HUES48 (cell line): ENCODE measurements around the gene EXOC2.

Experiments
- H3K27ac ChIP-seq: one replicate; pipeline ENCODE4 v1.7.0; 2013; ENCODE audit warnings: low read depth, low read length, inconsistent platforms
- H3K27me3 ChIP-seq: 2 replicates; pipeline ENCODE4 v1.6.1; 2013; ENCODE audit warnings: mild to moderate bottlenecking, low read length; ENCODE audit not compliant: control insufficient read depth, insufficient read depth
- H3K36me3 ChIP-seq: 2 replicates; pipeline ENCODE4 v1.6.1; 2013; ENCODE audit warnings: low read length; ENCODE audit not compliant: control insufficient read depth, insufficient read depth
- H3K4me1 ChIP-seq: 2 replicates; pipeline ENCODE4 v1.6.1; 2013; ENCODE audit warnings: mild to moderate bottlenecking, low read length; ENCODE audit not compliant: control insufficient read depth, insufficient read depth
- H3K4me3 ChIP-seq: 2 replicates; pipeline ENCODE4 v1.5.1; 2013; ENCODE audit warnings: mild to moderate bottlenecking, low read depth, low read length
- H3K9ac ChIP-seq: 2 replicates; pipeline ENCODE4 v1.6.1; 2013; ENCODE audit warnings: mild to moderate bottlenecking, low read depth, low read length, moderate library complexity
- H3K9me3 ChIP-seq: 2 replicates; pipeline ENCODE4 v1.6.1; 2013; ENCODE audit warnings: low read length; ENCODE audit not compliant: control insufficient read depth, insufficient read depth

EXOC2 gene

GRCh38 chr6:466564-466963 is 226.4 kb downstream of the EXOC2 start:
- H3K4me1 ChIP-seq, result no peaks in the 10 kb centered on the region
- no peak overlapping the region for H3K27ac ChIP-seq
- no peak overlapping the region for H3K9ac ChIP-seq
- peaks cover 3% of the 10 kb centered on the region; the same call in 1 of the 2 replicates for H3K27me3 ChIP-seq
- no peaks in the 10 kb centered on the region for H3K36me3 ChIP-seq
- H3K4me3 ChIP-seq, result no peak overlapping the region
- no peaks in the 10 kb centered on the region for H3K9me3 ChIP-seq

GRCh38 chr6:465531-466348 is 227.2 kb downstream of the EXOC2 start:
- Histone ChIP-seq H3K9me3 (no peaks in the 10 kb centered on the region), H3K36me3 (no peaks in the 10 kb centered on the region), H3K4me3 (no peak overlapping the region), H3K4me1 (no peaks in the 10 kb centered on the region), H3K27ac (no peak overlapping the region), H3K9ac (no peak overlapping the region), H3K27me3 (peaks cover 3% of the 10 kb centered on the region; the same call in 1 of the 2 replicates)

GRCh38 chr6:456887-457286 is 236.1 kb downstream of the EXOC2 start:
- H3K4me3 ChIP-seq, result no peak overlapping the region
- no peaks in the 10 kb centered on the region for H3K9me3 ChIP-seq
- no peak overlapping the region for H3K27ac ChIP-seq
- no peak overlapping the region for H3K9ac ChIP-seq
- H3K36me3 ChIP-seq, result no peaks in the 10 kb centered on the region
- H3K4me1 ChIP-seq, result peaks cover 7% of the 10 kb centered on the region
- H3K27me3 ChIP-seq, result no peaks in the 10 kb centered on the region

- Histone ChIP-seq H3K27ac (no peak overlapping the region), H3K9ac (no peak overlapping the region), H3K4me1 (peaks cover 7% of the 10 kb centered on the region), H3K9me3 (peaks cover under 1% of the 10 kb centered on the region; the same call in 1 of the 2 replicates), H3K27me3 (no peaks in the 10 kb centered on the region), H3K36me3 (no peaks in the 10 kb centered on the region), H3K4me3 (no peak overlapping the region)
Observed at GRCh38 chr6:456358-456867, 236.5 kb downstream of the EXOC2 start.

GRCh38 chr6:455835-456234 is 237.1 kb downstream of the EXOC2 start:
- no peak overlapping the region for H3K27ac ChIP-seq
- no peak overlapping the region for H3K9ac ChIP-seq
- H3K4me1 ChIP-seq, result peaks cover 7% of the 10 kb centered on the region
- no peak overlapping the region for H3K4me3 ChIP-seq
- no peaks in the 10 kb centered on the region for H3K27me3 ChIP-seq
- H3K36me3 ChIP-seq, result no peaks in the 10 kb centered on the region
- peaks cover 3% of the 10 kb centered on the region; the same call in 1 of the 2 replicates for H3K9me3 ChIP-seq

- Histone ChIP-seq H3K9me3 (peaks cover 8% of the 10 kb centered on the region), H3K4me3 (no peak overlapping the region), H3K9ac (no peak overlapping the region), H3K4me1 (peaks cover 7% of the 10 kb centered on the region), H3K27me3 (no peaks in the 10 kb centered on the region), H3K36me3 (no peaks in the 10 kb centered on the region), H3K27ac (no peak overlapping the region)
Observed at GRCh38 chr6:455006-455585, 237.8 kb downstream of the EXOC2 start.

- Histone ChIP-seq H3K9ac (no peak overlapping the region), H3K4me3 (no peak overlapping the region), H3K36me3 (no peaks in the 10 kb centered on the region), H3K27ac (no peak overlapping the region), H3K27me3 (no peaks in the 10 kb centered on the region), H3K4me1 (peaks cover 7% of the 10 kb centered on the region), H3K9me3 (peaks cover 9% of the 10 kb centered on the region)
Observed at GRCh38 chr6:454148-454991, 238.6 kb downstream of the EXOC2 start.

- H3K27me3 ChIP-seq, result no peaks in the 10 kb centered on the region
- H3K36me3 ChIP-seq, result no peaks in the 10 kb centered on the region
- H3K9ac ChIP-seq, result no peak overlapping the region
- no peak overlapping the region for H3K27ac ChIP-seq
- H3K9me3 ChIP-seq, result peaks cover 9% of the 10 kb centered on the region
- H3K4me1 ChIP-seq, result peaks cover 7% of the 10 kb centered on the region
- no peak overlapping the region for H3K4me3 ChIP-seq
Observed at GRCh38 chr6:453152-453551, 239.8 kb downstream of the EXOC2 start.

- Histone ChIP-seq H3K9ac (no peak overlapping the region), H3K27ac (no peak overlapping the region), H3K4me3 (no peak overlapping the region), H3K9me3 (peaks cover 9% of the 10 kb centered on the region), H3K4me1 (peaks cover 7% of the 10 kb centered on the region), H3K36me3 (no peaks in the 10 kb centered on the region), H3K27me3 (no peaks in the 10 kb centered on the region)
Observed at GRCh38 chr6:452301-453067, 240.5 kb downstream of the EXOC2 start.

- Histone ChIP-seq H3K27me3 (no peaks in the 10 kb centered on the region), H3K4me1 (peaks cover 6% of the 10 kb centered on the region), H3K27ac (no peak overlapping the region), H3K36me3 (no peaks in the 10 kb centered on the region), H3K9me3 (peaks cover 9% of the 10 kb centered on the region), H3K4me3 (no peak overlapping the region), H3K9ac (no peak overlapping the region)
Observed at GRCh38 chr6:451847-452246, 241.1 kb downstream of the EXOC2 start.
